Measurements from ENCODE around the gene RASGEF1B. TPM values are rescaled to one million over a fixed set of nuclear protein-coding genes. Genes with fewer than 3 reads are reported as not detected.

Gene RASGEF1B
- total RNA-seq, 1 donor from 2014 or later, result 13.5 TPM

GRCh38 chr4:81465406-81466340 lies 6.0 kb downstream of the RASGEF1B start:
- Histone ChIP-seq H3K4me3 (no peak overlapping the region), H3K27ac (no peak overlapping the region), H3K9me3 (no peaks in the 10 kb centered on the region), H3K36me3 (no peaks in the 10 kb centered on the region), H3K27me3 (no peaks in the 10 kb centered on the region), H3K4me1 (peaks cover 15% of the 10 kb centered on the region)
- DNase-seq (ENCODE audit: extremely low spot score in 2 of 2), result no peak
- intact Hi-C loops (cut with DNase I), result no loop called here
- no peak for TF ChIP-seq CTCF (IDR thresholded peaks at IDR 0.05)
- no peak for TF ChIP-seq POLR2AphosphoS5 (IDR thresholded peaks at IDR 0.05; ENCODE audit: insufficient read depth in 1 of 2, low read depth in 1 of 2)
- no peak for TF ChIP-seq POLR2A (IDR thresholded peaks at IDR 0.05)

DNA sequence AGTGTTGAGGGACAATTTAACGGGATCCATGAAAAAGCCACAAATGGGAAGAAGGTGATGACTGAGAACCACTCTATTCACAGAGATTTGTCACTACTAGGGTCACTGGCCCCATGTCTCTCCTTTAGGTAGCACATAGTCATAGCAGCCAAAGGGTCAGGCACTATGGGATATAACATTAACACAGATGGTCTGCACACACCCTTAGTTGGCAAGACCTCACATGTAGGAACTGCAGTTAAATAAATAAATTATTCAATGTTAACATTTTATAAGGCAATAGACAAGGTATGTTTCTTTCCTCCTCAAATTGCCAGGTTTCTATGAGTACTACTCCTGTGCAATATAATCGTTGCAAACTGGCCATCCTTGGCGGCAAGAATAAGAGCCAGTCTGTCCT lies 10.9 kb downstream of the RASGEF1B start:
- intact Hi-C loops (cut with DNase I), result no loop called here
- TF ChIP-seq CTCF (IDR thresholded peaks at IDR 0.05) (no peak), POLR2A (IDR thresholded peaks at IDR 0.05) (no peak), POLR2AphosphoS5 (IDR thresholded peaks at IDR 0.05; ENCODE audit: insufficient read depth in 1 of 2, low read depth in 1 of 2) (no peak)
- Histone ChIP-seq H3K36me3 (no peaks in the 10 kb centered on the region), H3K27ac (no peak overlapping the region), H3K4me3 (no peak overlapping the region), H3K9me3 (no peaks in the 10 kb centered on the region), H3K4me1 (peaks cover 6% of the 10 kb centered on the region), H3K27me3 (no peaks in the 10 kb centered on the region)
- no peak for DNase-seq (ENCODE audit: extremely low spot score in 2 of 2)

DNA sequence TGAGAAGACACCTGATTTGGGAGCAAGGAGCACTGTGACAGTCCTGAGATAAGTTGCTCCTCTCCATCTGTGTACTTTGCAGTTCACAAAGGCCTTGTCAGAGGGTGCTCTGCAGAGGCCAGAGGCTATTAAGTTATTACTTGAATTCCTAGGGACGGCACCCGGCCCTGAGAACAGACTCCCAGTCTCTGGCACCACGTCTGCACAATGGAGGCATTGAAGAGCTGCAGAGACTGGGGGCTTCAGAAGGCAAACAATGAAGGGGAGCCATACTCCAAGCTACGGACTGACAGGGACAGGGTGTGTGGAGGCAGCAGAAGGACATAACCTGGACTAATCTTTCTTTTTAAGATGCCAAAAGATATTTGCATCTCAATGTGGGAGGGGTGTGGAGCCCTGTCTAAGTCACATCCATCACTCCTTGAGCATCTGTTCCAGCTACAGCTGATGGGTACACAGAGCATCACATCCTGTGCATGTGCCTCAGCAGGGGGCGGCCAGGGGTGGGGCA lies 11.5 kb downstream of the RASGEF1B start:
- no peak for TF ChIP-seq CTCF (IDR thresholded peaks at IDR 0.05)
- no peak for TF ChIP-seq POLR2A (IDR thresholded peaks at IDR 0.05)
- TF ChIP-seq POLR2AphosphoS5 (IDR thresholded peaks at IDR 0.05; ENCODE audit: insufficient read depth in 1 of 2, low read depth in 1 of 2), result no peak
- no peak for DNase-seq (ENCODE audit: extremely low spot score in 2 of 2)
- H3K27ac ChIP-seq, result no peak overlapping the region
- H3K9me3 ChIP-seq, result no peaks in the 10 kb centered on the region
- H3K4me3 ChIP-seq, result no peak overlapping the region
- no peaks in the 10 kb centered on the region for H3K36me3 ChIP-seq
- H3K27me3 ChIP-seq, result no peaks in the 10 kb centered on the region
- intact Hi-C loops (cut with DNase I), result no loop called here
- H3K4me1 ChIP-seq, result peaks cover 6% of the 10 kb centered on the region

GRCh38 chr4:81459228-81459627 lies 12.5 kb downstream of the RASGEF1B start:
- DNase-seq (ENCODE audit: extremely low spot score in 2 of 2), result no peak
- TF ChIP-seq CTCF (IDR thresholded peaks at IDR 0.05) (no peak), POLR2AphosphoS5 (IDR thresholded peaks at IDR 0.05; ENCODE audit: insufficient read depth in 1 of 2, low read depth in 1 of 2) (no peak), POLR2A (IDR thresholded peaks at IDR 0.05) (no peak)
- Histone ChIP-seq H3K4me1 (peaks cover 5% of the 10 kb centered on the region), H3K4me3 (no peak overlapping the region), H3K9me3 (no peaks in the 10 kb centered on the region), H3K27ac (no peak overlapping the region), H3K27me3 (no peaks in the 10 kb centered on the region), H3K36me3 (no peaks in the 10 kb centered on the region)
- intact Hi-C loops (cut with DNase I), result no loop called here

Data from vagina (tissue), 2 donors.